ENCODE measurements around the gene CASP6. TPM values are rescaled to one million over a fixed set of nuclear protein-coding genes. Genes with fewer than 3 reads are reported as not detected.

Gene CASP6
- total and polyA plus RNA-seq, 8 donors = 2.3 to 68.9 (median 25.9) TPM

- H3K4me3 ChIP-seq = no peak overlapping the region
- no peaks in the 10 kb centered on the region for H3K9me3 ChIP-seq
- intact Hi-C loops (cut with DNase I; ENCODE audit: low total_unique reads) = no loop called here
- H3K27ac ChIP-seq = no peak overlapping the region
- H3K27me3 ChIP-seq = peaks cover 0 to 3% (median 0%) of the 10 kb centered on the region in 3 donors
- DNase-seq = no peak
- no peaks in the 10 kb centered on the region for H3K36me3 ChIP-seq
- TF ChIP-seq POLR2AphosphoS5 (IDR thresholded peaks at IDR 0.05) (no peak), CTCF (IDR thresholded peaks at IDR 0.05) (no peak), EP300 (IDR thresholded peaks at IDR 0.05) (no peak), POLR2A (IDR thresholded peaks at IDR 0.05) (no peak)
- H3K4me1 ChIP-seq = no peaks in the 10 kb centered on the region
These were observed 42.6 kb upstream of the CASP6 start for GRCh38 chr4:109745830-109746229.

GRCh38 chr4:109739547-109739946, 36.3 kb upstream of the CASP6 start:
- no peaks in the 10 kb centered on the region for H3K4me1 ChIP-seq
- H3K27me3 ChIP-seq = no peaks in the 10 kb centered on the region
- no peak overlapping the region for H3K4me3 ChIP-seq
- 73 to 81% (median 79%) methylated on average over 3 of the region's 3 CpGs for WGBS, 5 donors
- H3K27ac ChIP-seq = no peak overlapping the region
- intact Hi-C loops (cut with DNase I; ENCODE audit: low total_unique reads) = no loop called here
- DNase-seq = no peak
- TF ChIP-seq CTCF (IDR thresholded peaks at IDR 0.05) (no peak), EP300 (IDR thresholded peaks at IDR 0.05) (no peak), POLR2A (IDR thresholded peaks at IDR 0.05) (no peak), POLR2AphosphoS5 (IDR thresholded peaks at IDR 0.05) (no peak)
- no peaks in the 10 kb centered on the region for H3K36me3 ChIP-seq
- H3K9me3 ChIP-seq = no peaks in the 10 kb centered on the region

GRCh38 chr4:109738104-109738872, 35.0 kb upstream of the CASP6 start:
- no peak for TF ChIP-seq POLR2AphosphoS5 (IDR thresholded peaks at IDR 0.05)
- no peak for TF ChIP-seq EP300 (IDR thresholded peaks at IDR 0.05)
- TF ChIP-seq POLR2A (IDR thresholded peaks at IDR 0.05) = no peak
- no peak for TF ChIP-seq CTCF (IDR thresholded peaks at IDR 0.05)
- no peak for DNase-seq
- H3K9me3 ChIP-seq = no peaks in the 10 kb centered on the region
- intact Hi-C loops (cut with DNase I; ENCODE audit: low total_unique reads) = no loop called here
- no peak overlapping the region for H3K4me3 ChIP-seq
- H3K36me3 ChIP-seq = no peaks in the 10 kb centered on the region
- WGBS, 5 donors = 84 to 89% (median 86%) methylated on average over 10 of the region's 10 CpGs
- no peaks in the 10 kb centered on the region for H3K4me1 ChIP-seq
- H3K27me3 ChIP-seq = no peaks in the 10 kb centered on the region
- no peak overlapping the region for H3K27ac ChIP-seq

GRCh38 chr4:109735566-109736365, 32.5 kb upstream of the CASP6 start:
- TF ChIP-seq EP300 (IDR thresholded peaks at IDR 0.05) (no peak), POLR2A (IDR thresholded peaks at IDR 0.05) (no peak), CTCF (IDR thresholded peaks at IDR 0.05) (no peak)
- 69 to 77% (median 75%) methylated on average over 7 of the region's 7 CpGs for WGBS, 5 donors
- intact Hi-C loops (cut with DNase I; ENCODE audit: low total_unique reads) = no loop called here
- Histone ChIP-seq H3K9me3 (no peaks in the 10 kb centered on the region), H3K4me3 (no peak overlapping the region), H3K36me3 (no peaks in the 10 kb centered on the region), H3K27me3 (no peaks in the 10 kb centered on the region), H3K4me1 (peaks cover 0 to 3% (median 2%) of the 10 kb centered on the region in 4 donors), H3K27ac (no peak overlapping the region)
- peak in 1 of 2 donors; percentile 59 for DNase-seq
